MM.1S (cell line): Measurements from ENCODE around the gene SLC6A20.

Source experiments
- DNase-seq: peaks from one replicate; pipeline ENCODE4 v3.0.0-alpha.2; 2015
- H2AFZ ChIP-seq: fragments of 300-600 bp; sonication (generic); 2 replicates; pipeline ENCODE4 v1.6.0; 2016; ENCODE audit warnings: antibody characterized with exemption, low read length
- H3F3A ChIP-seq: fragments of 300-600 bp; sonication (generic); 2 replicates; pipeline ENCODE4 v1.6.1; 2016; ENCODE audit warnings: mild to moderate bottlenecking, antibody characterized with exemption, low read length, moderate library complexity, mixed read lengths; ENCODE audit not compliant: insufficient read depth
- H3K27ac ChIP-seq: fragments of 300-600 bp; sonication (generic); 2 replicates; pipeline ENCODE4 v1.5.1; 2016; ENCODE audit warnings: mild to moderate bottlenecking, low read length
- H3K27me3 ChIP-seq: fragments of 300-600 bp; sonication (generic); replicated peaks from 2 replicates; pipeline ENCODE4 v1.6.0; 2016; ENCODE audit warnings: low read length; ENCODE audit not compliant: insufficient read depth
- H3K36me3 ChIP-seq: fragments of 300-600 bp; sonication (generic); replicated peaks from 2 replicates; pipeline ENCODE4 v1.6.1; 2016; ENCODE audit warnings: mild to moderate bottlenecking, low read length, mixed read lengths; ENCODE audit not compliant: insufficient read depth
- H3K4me1 ChIP-seq: fragments of 300-600 bp; sonication (generic); 2 replicates; pipeline ENCODE4 v1.6.1; 2016; ENCODE audit warnings: low read length, mixed read lengths
- H3K4me2 ChIP-seq: fragments of 300-600 bp; sonication (generic); 2 replicates; pipeline ENCODE4 v1.6.0; 2016; ENCODE audit warnings: low read depth, low read length
- H3K4me3 ChIP-seq: fragments of 300-600 bp; sonication (generic); 2 replicates; pipeline ENCODE4 v1.5.1; 2016; ENCODE audit warnings: low read length, mixed read lengths
- H3K79me2 ChIP-seq: fragments of 300-600 bp; sonication (generic); 2 replicates; pipeline ENCODE4 v1.6.1; 2016; ENCODE audit warnings: mixed run types, low read length, mixed read lengths
- H3K9ac ChIP-seq: fragments of 300-600 bp; sonication (generic); 2 replicates; pipeline ENCODE4 v1.6.1; 2016; ENCODE audit warnings: low read length, mixed read lengths
- H3K9me2 ChIP-seq: fragments of 300-600 bp; sonication (generic); replicated peaks from 2 replicates; pipeline ENCODE4 v1.6.1; 2016; ENCODE audit warnings: mild to moderate bottlenecking, low read length, mixed read lengths; ENCODE audit not compliant: insufficient read depth
- H3K9me3 ChIP-seq: fragments of 300-600 bp; sonication (generic); replicated peaks from 2 replicates; pipeline ENCODE4 v1.6.1; 2016; ENCODE audit warnings: mild to moderate bottlenecking, low read length, mixed read lengths; ENCODE audit not compliant: insufficient read depth
- H4K20me1 ChIP-seq: fragments of 300-600 bp; sonication (generic); 2 replicates; pipeline ENCODE4 v1.6.1; 2016; ENCODE audit warnings: mild to moderate bottlenecking, low read length, moderate library complexity, mixed read lengths; ENCODE audit not compliant: insufficient read depth
- EZH2 ChIP-seq: fragments of 300-600 bp; sonication (generic); optimal IDR thresholded peaks from 2 replicates; pipeline ENCODE3; 2017; ENCODE audit warnings: low read depth, mild to moderate bottlenecking, antibody characterized with exemption, low read length, mixed read lengths
- EZH2phosphoT487 ChIP-seq: fragments of 300-600 bp; sonication (generic); IDR thresholded peaks from 2 replicates; pipeline ENCODE4 v1.6.1; 2018; ENCODE audit warnings: antibody characterized with exemption, low read length
- TF ChIP-seq, protein P1 (sequence below): fragments of 300-600 bp; sonication (generic); IDR thresholded peaks from 2 replicates; pipeline ENCODE4 v1.5.1; 2016; ENCODE audit warnings: antibody characterized with exemption, low read length, mixed read lengths

SLC6A20 gene, protein sequence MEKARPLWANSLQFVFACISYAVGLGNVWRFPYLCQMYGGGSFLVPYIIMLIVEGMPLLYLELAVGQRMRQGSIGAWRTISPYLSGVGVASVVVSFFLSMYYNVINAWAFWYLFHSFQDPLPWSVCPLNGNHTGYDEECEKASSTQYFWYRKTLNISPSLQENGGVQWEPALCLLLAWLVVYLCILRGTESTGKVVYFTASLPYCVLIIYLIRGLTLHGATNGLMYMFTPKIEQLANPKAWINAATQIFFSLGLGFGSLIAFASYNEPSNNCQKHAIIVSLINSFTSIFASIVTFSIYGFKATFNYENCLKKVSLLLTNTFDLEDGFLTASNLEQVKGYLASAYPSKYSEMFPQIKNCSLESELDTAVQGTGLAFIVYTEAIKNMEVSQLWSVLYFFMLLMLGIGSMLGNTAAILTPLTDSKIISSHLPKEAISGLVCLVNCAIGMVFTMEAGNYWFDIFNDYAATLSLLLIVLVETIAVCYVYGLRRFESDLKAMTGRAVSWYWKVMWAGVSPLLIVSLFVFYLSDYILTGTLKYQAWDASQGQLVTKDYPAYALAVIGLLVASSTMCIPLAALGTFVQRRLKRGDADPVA

DNA sequence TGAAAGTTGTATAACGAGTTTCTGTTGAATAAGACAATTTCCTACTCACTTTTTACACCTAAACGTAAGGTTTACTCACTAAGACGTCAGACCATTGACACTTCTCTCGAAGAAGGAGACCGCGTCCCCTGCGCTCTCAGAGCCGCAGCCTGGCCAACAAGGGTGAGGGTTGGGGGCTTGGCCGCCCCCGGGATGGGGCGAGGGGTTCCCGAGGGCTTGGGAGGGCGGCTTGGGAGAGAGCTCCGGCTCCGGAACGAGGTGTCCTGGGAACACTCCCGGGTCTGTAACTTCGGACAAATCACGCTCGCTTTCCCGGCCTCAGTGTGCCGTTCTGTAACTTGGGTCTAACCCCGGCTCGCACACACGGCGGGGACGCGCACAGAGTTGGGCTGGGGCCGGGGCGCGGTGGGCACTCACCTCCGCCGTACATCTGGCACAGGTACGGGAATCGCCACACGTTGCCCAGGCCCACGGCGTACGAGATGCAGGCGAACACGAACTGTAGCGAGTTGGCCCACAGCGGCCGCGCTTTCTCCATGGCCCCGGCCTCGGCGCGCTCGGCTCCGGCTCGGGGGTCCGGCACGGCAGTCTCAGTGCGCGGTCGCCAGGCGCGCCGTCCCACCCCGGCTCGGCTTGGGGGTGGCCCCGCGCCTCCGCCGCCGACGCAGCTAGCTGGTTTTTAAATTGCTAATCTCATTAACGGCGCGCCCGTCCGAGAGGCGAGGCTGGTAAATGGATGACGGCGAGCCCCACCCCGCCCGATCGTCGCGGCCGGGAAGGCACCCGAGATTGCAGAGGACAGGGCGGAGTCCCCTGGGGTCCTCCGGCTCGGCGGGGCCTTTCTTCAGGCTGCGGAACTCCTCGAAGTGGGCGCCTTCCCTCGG lies at the start of gene SLC6A20:
Gene SLC6A20, minus strand, starts transcription at position 655 of the 884 bp plus-strand sequence. Its CDS starts 117 bp downstream, at position 538.
- 0 out of 2 replicates have a peak within 1 kb of the TSS, but pooled peaks have one; percentile 29 for H2AFZ ChIP-seq
- no peaks in the 10 kb centered on the region for H3K9me2 ChIP-seq
- no peaks in the 10 kb centered on the region for H3K4me1 ChIP-seq
- H3K79me2 ChIP-seq, result no peaks in the 10 kb centered on the region
- H3F3A ChIP-seq, result no peaks in the 10 kb centered on the region
- no peaks in the 10 kb centered on the region for H3K9me3 ChIP-seq
- no peaks in the 10 kb centered on the region for H4K20me1 ChIP-seq
- 0 out of 2 replicates have a peak, but pooled peaks cover 9% of the 10 kb centered on the region for H3K27me3 ChIP-seq
- no peaks in the 10 kb centered on the region for H3K36me3 ChIP-seq
- no peak for DNase-seq
- H3K9ac ChIP-seq, result no peak within 1 kb of the TSS
- peak within 1 kb of the TSS; percentile 47; the same call in 1 of the 2 replicates for H3K4me2 ChIP-seq
- H3K27ac ChIP-seq, result no peak within 1 kb of the TSS
- TF ChIP-seq EZH2 (no peak), EZH2phosphoT487 (no peak)
- TF ChIP-seq, protein P1, sequence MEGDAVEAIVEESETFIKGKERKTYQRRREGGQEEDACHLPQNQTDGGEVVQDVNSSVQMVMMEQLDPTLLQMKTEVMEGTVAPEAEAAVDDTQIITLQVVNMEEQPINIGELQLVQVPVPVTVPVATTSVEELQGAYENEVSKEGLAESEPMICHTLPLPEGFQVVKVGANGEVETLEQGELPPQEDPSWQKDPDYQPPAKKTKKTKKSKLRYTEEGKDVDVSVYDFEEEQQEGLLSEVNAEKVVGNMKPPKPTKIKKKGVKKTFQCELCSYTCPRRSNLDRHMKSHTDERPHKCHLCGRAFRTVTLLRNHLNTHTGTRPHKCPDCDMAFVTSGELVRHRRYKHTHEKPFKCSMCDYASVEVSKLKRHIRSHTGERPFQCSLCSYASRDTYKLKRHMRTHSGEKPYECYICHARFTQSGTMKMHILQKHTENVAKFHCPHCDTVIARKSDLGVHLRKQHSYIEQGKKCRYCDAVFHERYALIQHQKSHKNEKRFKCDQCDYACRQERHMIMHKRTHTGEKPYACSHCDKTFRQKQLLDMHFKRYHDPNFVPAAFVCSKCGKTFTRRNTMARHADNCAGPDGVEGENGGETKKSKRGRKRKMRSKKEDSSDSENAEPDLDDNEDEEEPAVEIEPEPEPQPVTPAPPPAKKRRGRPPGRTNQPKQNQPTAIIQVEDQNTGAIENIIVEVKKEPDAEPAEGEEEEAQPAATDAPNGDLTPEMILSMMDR, result no peak
- H3K4me3 ChIP-seq, result peak within 1 kb of the TSS; percentile 25; the same call in 1 of the 2 replicates

DNA sequence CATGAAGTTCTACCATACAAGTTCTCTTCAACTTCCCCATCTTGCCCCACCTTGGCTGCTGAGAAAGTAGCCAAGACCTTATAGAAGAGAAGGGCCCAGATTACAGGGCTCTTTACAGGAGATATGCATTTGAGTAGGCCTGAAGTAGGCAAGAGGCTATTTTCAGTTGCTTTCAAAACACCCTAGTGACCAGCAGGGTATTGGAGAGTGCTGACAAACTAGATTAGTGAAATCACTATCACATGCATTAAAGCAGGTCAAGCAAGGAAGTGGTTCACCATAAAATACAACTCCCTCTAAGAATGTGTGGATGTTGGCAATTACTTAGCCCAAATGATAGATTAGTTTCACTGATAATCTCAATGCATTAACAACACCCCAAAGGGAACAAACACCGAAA lies 48.3 kb upstream of the SLC6A20 start:
- Histone ChIP-seq H3K9me3 (no peaks in the 10 kb centered on the region), H3K27me3 (no peaks in the 10 kb centered on the region), H3K4me3 (no peak overlapping the region), H3K9me2 (no peaks in the 10 kb centered on the region), H2AFZ (no peak overlapping the region), H3F3A (peaks cover 10% of the 10 kb centered on the region; the same call in 1 of the 2 replicates), H3K27ac (no peak overlapping the region), H3K36me3 (no peaks in the 10 kb centered on the region), H3K9ac (no peak overlapping the region), H3K4me2 (no peak overlapping the region), H4K20me1 (no peaks in the 10 kb centered on the region), H3K79me2 (0 out of 2 replicates have a peak, but pooled peaks cover 7% of the 10 kb centered on the region), H3K4me1 (peaks cover 33% of the 10 kb centered on the region)
- TF ChIP-seq, protein P1, result peak; percentile 12; the same call in 1 of the 2 replicates
- TF ChIP-seq EZH2, result no peak
- peak; percentile 14 for DNase-seq

DNA sequence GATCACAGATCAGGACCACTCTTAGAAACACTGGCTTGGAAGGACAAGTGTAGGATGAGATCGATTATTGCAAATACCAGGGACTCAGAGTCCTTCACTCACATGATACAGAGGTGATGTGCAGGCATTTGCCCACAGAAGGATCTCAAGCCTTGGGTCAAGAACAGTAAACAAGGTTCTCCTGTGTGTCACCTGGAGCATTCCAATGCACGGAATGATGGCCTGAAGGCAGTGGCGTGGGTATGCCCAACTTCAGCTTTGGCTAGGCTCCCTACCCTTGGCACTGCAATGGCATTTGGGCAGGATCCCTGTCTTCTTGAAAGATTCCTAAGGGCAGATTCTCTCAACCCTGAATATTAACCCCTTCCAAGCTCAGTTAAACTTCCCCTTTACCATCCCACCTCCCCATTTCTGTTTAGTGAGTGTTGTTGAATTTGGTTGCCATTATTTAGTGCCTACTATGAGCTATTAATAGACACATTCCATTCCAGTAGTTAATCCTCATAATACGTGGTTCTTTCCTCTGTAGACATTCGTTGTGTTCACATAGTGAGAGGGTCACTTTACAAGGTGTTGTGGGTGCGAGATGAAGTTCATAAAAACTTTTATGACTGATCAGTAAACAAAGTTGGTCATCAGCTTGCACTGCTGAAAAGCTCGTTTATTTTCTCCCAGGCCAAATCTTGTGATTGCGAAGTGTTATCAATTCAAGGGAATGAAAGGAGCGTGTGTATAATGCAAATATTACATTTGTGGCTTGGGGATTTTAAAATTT lies 46.7 kb upstream of the SLC6A20 start:
- H4K20me1 ChIP-seq, result no peaks in the 10 kb centered on the region

More for the DNA sequence above, 46.7 kb upstream of the SLC6A20 start:
- H3K4me1 ChIP-seq, result peaks cover 24% of the 10 kb centered on the region
- no peaks in the 10 kb centered on the region for H3K9me2 ChIP-seq
- H3K4me2 ChIP-seq, result 0 out of 2 replicates have a peak overlapping the region, but pooled peaks have one; percentile 79
- TF ChIP-seq, protein P1, result no peak
- TF ChIP-seq EZH2, result no peak
- no peak for TF ChIP-seq EZH2phosphoT487
- peaks cover 10% of the 10 kb centered on the region; the same call in 1 of the 2 replicates for H3F3A ChIP-seq
- no peaks in the 10 kb centered on the region for H3K9me3 ChIP-seq
- H3K4me3 ChIP-seq, result no peak overlapping the region
- H3K36me3 ChIP-seq, result no peaks in the 10 kb centered on the region
- H3K79me2 ChIP-seq, result 0 out of 2 replicates have a peak, but pooled peaks cover 8% of the 10 kb centered on the region
- no peaks in the 10 kb centered on the region for H3K27me3 ChIP-seq
- no peak overlapping the region for H2AFZ ChIP-seq
- no peak for DNase-seq
- H3K9ac ChIP-seq, result no peak overlapping the region
- no peak overlapping the region for H3K27ac ChIP-seq
